RCC 7860 (cell line): ENCODE measurements around the gene XYLT1.

Source experiments
- DNase-seq: peaks from one replicate; pipeline ENCODE4 v3.0.0-alpha.2; 2015; ENCODE audit warnings: low spot score
- FAIRE-seq: peaks from 2 replicates; lab custom pipeline; 2012; peaks lifted over from hg19 to GRCh38; lab: Jason Lieb, UNC

XYLT1 gene

GRCh38 chr16:17241264-17241835 is 229.4 kb downstream of the XYLT1 start:
- DNase-seq (no peak), FAIRE-seq (no peak)

- FAIRE-seq (no peak), DNase-seq (no peak)
These were observed 232.3 kb downstream of the XYLT1 start for GRCh38 chr16:17238285-17239028.

GRCh38 chr16:17237350-17237944 is 233.3 kb downstream of the XYLT1 start:
- FAIRE-seq (no peak), DNase-seq (no peak)

GRCh38 chr16:17235147-17235815 is 235.5 kb downstream of the XYLT1 start:
- FAIRE-seq: no peak
- DNase-seq: no peak

GRCh38 chr16:17233318-17234002 is 237.3 kb downstream of the XYLT1 start:
- DNase-seq: no peak
- FAIRE-seq: no peak

GRCh38 chr16:17232487-17232886 is 238.3 kb downstream of the XYLT1 start:
- no peak for FAIRE-seq
- DNase-seq: no peak

- DNase-seq (no peak), FAIRE-seq (peak; percentile 64)
These were observed 238.8 kb downstream of the XYLT1 start for GRCh38 chr16:17231972-17232371.

- FAIRE-seq (no peak), DNase-seq (no peak)
These were observed 239.7 kb downstream of the XYLT1 start for GRCh38 chr16:17230932-17231581.

- DNase-seq (no peak), FAIRE-seq (no peak)
These were observed 241.0 kb downstream of the XYLT1 start for GRCh38 chr16:17229766-17230165.

GRCh38 chr16:17229131-17229530 is 241.6 kb downstream of the XYLT1 start:
- no peak for FAIRE-seq

GRCh38 chr16:17228708-17229055 is 242.1 kb downstream of the XYLT1 start:
- no peak for DNase-seq

More at GRCh38 chr16:17229131-17229530, 241.6 kb downstream of the XYLT1 start:
- DNase-seq: no peak

GRCh38 chr16:17228048-17228707 is 242.6 kb downstream of the XYLT1 start:
- no peak for DNase-seq
- FAIRE-seq: no peak

More at GRCh38 chr16:17228708-17229055, 242.1 kb downstream of the XYLT1 start:
- no peak for FAIRE-seq

GRCh38 chr16:17227278-17227677 is 243.5 kb downstream of the XYLT1 start:
- FAIRE-seq (no peak), DNase-seq (no peak)

GRCh38 chr16:17225541-17225940 is 245.2 kb downstream of the XYLT1 start:
- FAIRE-seq: no peak

GRCh38 chr16:17224879-17225281 is 245.9 kb downstream of the XYLT1 start:
- no peak for FAIRE-seq
- no peak for DNase-seq

More at GRCh38 chr16:17225541-17225940, 245.2 kb downstream of the XYLT1 start:
- no peak for DNase-seq

- no peak for DNase-seq
These were observed 246.4 kb downstream of the XYLT1 start for GRCh38 chr16:17224350-17224749.

GRCh38 chr16:17223576-17223975 is 247.2 kb downstream of the XYLT1 start:
- DNase-seq (no peak), FAIRE-seq (no peak)

More at GRCh38 chr16:17224350-17224749, 246.4 kb downstream of the XYLT1 start:
- FAIRE-seq: no peak

GRCh38 chr16:17222871-17223401 is 247.8 kb downstream of the XYLT1 start:
- no peak for DNase-seq
- FAIRE-seq: no peak

GRCh38 chr16:17219991-17220390 is 250.8 kb downstream of the XYLT1 start:
- FAIRE-seq (no peak), DNase-seq (no peak)

GRCh38 chr16:17215936-17216335 is 254.8 kb downstream of the XYLT1 start:
- FAIRE-seq (no peak), DNase-seq (no peak)
